Measurements from ENCODE around the gene ROBO4.

The ROBO4 gene

GRCh38 chr11:124899383-124900145, 1.9 kb upstream of the ROBO4 start:
- Mint-ChIP-seq H3K4me1 (peaks cover 0 to 2% of the 10 kb centered on the region in 2 donors), H3K27me3 (peaks cover 44 to 46% of the 10 kb centered on the region in 2 donors), H3K27ac (no peak overlapping the region), H3K9me3 (no peaks in the 10 kb centered on the region), H3K4me3 (no peak overlapping the region), H3K36me3 (no peaks in the 10 kb centered on the region)
- no peak for ATAC-seq (replicated peaks)
- DNase-seq = no peak

- Mint-ChIP-seq H3K9me3 (no peaks in the 10 kb centered on the region), H3K4me3 (no peak overlapping the region), H3K36me3 (no peaks in the 10 kb centered on the region), H3K27ac (no peak overlapping the region), H3K27me3 (peaks cover 44 to 45% of the 10 kb centered on the region in 2 donors), H3K4me1 (peaks cover 0 to 2% of the 10 kb centered on the region in 2 donors)
- no peak for DNase-seq
- no peak for ATAC-seq (replicated peaks)
Observed at GRCh38 chr11:124898711-124899110, 1.0 kb upstream of the ROBO4 start.

GRCh38 chr11:124898263-124898680, 607 bp upstream of the ROBO4 start:
- no peak for ATAC-seq (replicated peaks)
- Mint-ChIP-seq H3K9me3 (no peaks in the 10 kb centered on the region), H3K27ac (no peak overlapping the region), H3K36me3 (no peaks in the 10 kb centered on the region), H3K27me3 (peaks cover 43 to 45% of the 10 kb centered on the region in 2 donors), H3K4me3 (no peak overlapping the region), H3K4me1 (peaks cover 0 to 2% of the 10 kb centered on the region in 2 donors)
- no peak for DNase-seq

- H3K4me3 Mint-ChIP-seq = no peak overlapping the region
- DNase-seq = no peak
- no peaks in the 10 kb centered on the region for H3K36me3 Mint-ChIP-seq
- peaks cover 44 to 45% of the 10 kb centered on the region in 2 donors for H3K27me3 Mint-ChIP-seq
- H3K27ac Mint-ChIP-seq = no peak overlapping the region
- no peaks in the 10 kb centered on the region for H3K9me3 Mint-ChIP-seq
- H3K4me1 Mint-ChIP-seq = peaks cover 0 to 2% of the 10 kb centered on the region in 2 donors
- no peak for ATAC-seq (replicated peaks)
Observed at GRCh38 chr11:124896821-124897391, 759 bp downstream of the ROBO4 start.

- ATAC-seq (replicated peaks) = no peak
- Mint-ChIP-seq H3K4me3 (no peak overlapping the region), H3K27ac (no peak overlapping the region), H3K36me3 (no peaks in the 10 kb centered on the region), H3K4me1 (peaks cover 0 to 2% of the 10 kb centered on the region in 2 donors), H3K9me3 (no peaks in the 10 kb centered on the region), H3K27me3 (peaks cover 39 to 40% of the 10 kb centered on the region in 2 donors)
- DNase-seq = no peak
Observed at GRCh38 chr11:124896071-124896750, 1.5 kb downstream of the ROBO4 start.

GRCh38 chr11:124895471-124895971, 2.1 kb downstream of the ROBO4 start:
- Mint-ChIP-seq H3K4me3 (no peak overlapping the region), H3K36me3 (no peaks in the 10 kb centered on the region), H3K27me3 (peaks cover 32 to 35% of the 10 kb centered on the region in 2 donors), H3K27ac (no peak overlapping the region), H3K9me3 (no peaks in the 10 kb centered on the region), H3K4me1 (peaks cover 0 to 2% of the 10 kb centered on the region in 2 donors)
- DNase-seq = no peak
- ATAC-seq (replicated peaks) = no peak

GRCh38 chr11:124894606-124895430, 2.8 kb downstream of the ROBO4 start:
- Mint-ChIP-seq H3K36me3 (no peaks in the 10 kb centered on the region), H3K4me3 (no peak overlapping the region), H3K9me3 (no peaks in the 10 kb centered on the region), H3K27me3 (peaks cover 31 to 33% of the 10 kb centered on the region in 2 donors), H3K4me1 (peaks cover 0 to 2% of the 10 kb centered on the region in 2 donors), H3K27ac (no peak overlapping the region)
- DNase-seq (no peak), ATAC-seq (replicated peaks) (no peak)

GRCh38 chr11:124893781-124894401, 3.8 kb downstream of the ROBO4 start:
- Mint-ChIP-seq H3K36me3 (no peaks in the 10 kb centered on the region), H3K27ac (no peak overlapping the region), H3K9me3 (no peaks in the 10 kb centered on the region), H3K4me1 (peaks cover 0 to 2% of the 10 kb centered on the region in 2 donors), H3K4me3 (no peak overlapping the region), H3K27me3 (peaks cover 24 to 26% of the 10 kb centered on the region in 2 donors)
- ATAC-seq (replicated peaks) (no peak), DNase-seq (no peak)

- H3K27ac Mint-ChIP-seq = peak overlapping the region; percentile 2
- no peaks in the 10 kb centered on the region for H3K9me3 Mint-ChIP-seq
- ATAC-seq (replicated peaks) = no peak
- H3K4me3 Mint-ChIP-seq = no peak overlapping the region
- H3K36me3 Mint-ChIP-seq = no peaks in the 10 kb centered on the region
- peaks cover 0 to 2% of the 10 kb centered on the region in 2 donors for H3K4me1 Mint-ChIP-seq
- no peak for DNase-seq
- H3K27me3 Mint-ChIP-seq = peaks cover 29 to 31% of the 10 kb centered on the region in 2 donors
Observed at GRCh38 chr11:124892750-124893454, 4.8 kb downstream of the ROBO4 start.

GRCh38 chr11:124892146-124892545, 5.5 kb downstream of the ROBO4 start:
- Mint-ChIP-seq H3K4me1 (no peaks in the 10 kb centered on the region), H3K36me3 (no peaks in the 10 kb centered on the region), H3K27ac (no peak overlapping the region), H3K4me3 (no peak overlapping the region), H3K9me3 (no peaks in the 10 kb centered on the region), H3K27me3 (peaks cover 25 to 26% of the 10 kb centered on the region in 2 donors)
- DNase-seq (no peak), ATAC-seq (replicated peaks) (no peak)

GRCh38 chr11:124891373-124891861, 6.2 kb downstream of the ROBO4 start:
- DNase-seq (no peak), ATAC-seq (replicated peaks) (no peak)
- Mint-ChIP-seq H3K36me3 (no peaks in the 10 kb centered on the region), H3K4me1 (no peaks in the 10 kb centered on the region), H3K27me3 (peaks cover 25 to 30% of the 10 kb centered on the region in 2 donors), H3K9me3 (no peaks in the 10 kb centered on the region), H3K27ac (no peak overlapping the region), H3K4me3 (no peak overlapping the region)

- H3K36me3 Mint-ChIP-seq = no peaks in the 10 kb centered on the region
- ATAC-seq (replicated peaks) = no peak
- no peak overlapping the region for H3K4me3 Mint-ChIP-seq
Observed at GRCh38 chr11:124890683-124891372, 6.8 kb downstream of the ROBO4 start.

More at GRCh38 chr11:124890683-124891372, 6.8 kb downstream of the ROBO4 start:
- Mint-ChIP-seq H3K27me3 (peaks cover 23 to 28% of the 10 kb centered on the region in 2 donors), H3K9me3 (no peaks in the 10 kb centered on the region), H3K27ac (no peak overlapping the region), H3K4me1 (no peaks in the 10 kb centered on the region)
- DNase-seq = no peak

Measured in stimulated activated naive B cell treated with anti-CD40 and anti-IgM and Interleukin-4, amounts not matched to agents 10 μg/mL and 1 μg/mL and 100 μg/mL, for 72 hours (primary cell).